Epithelial cell of proximal tubule (primary cell): ENCODE data around the gene CHIC2. TPM values are rescaled to one million over a fixed set of nuclear protein-coding genes. Genes with fewer than 3 reads are reported as not detected.
A peak's percentile ranks its signal among the peaks of the same experiment; 100 is the strongest.
"Not testable (repeated sequence)": the region's sequence is repeated elsewhere in the genome, so short reads cannot be mapped to it uniquely, and the experiment has no call there.

Experiments used
- DNase-seq: peaks from one replicate; pipeline ENCODE4 v3.0.0-alpha.2; 2011; ENCODE audit warnings: low read depth
- H3K4me3 ChIP-seq: 2 replicates; pipeline ENCODE4 v1.5.1; 2011; ENCODE audit warnings: low read depth, mild to moderate bottlenecking, low read length
- CTCF ChIP-seq: conservative IDR thresholded peaks from 2 replicates; pipeline ENCODE4 v1.5.1; 2012; ENCODE audit warnings: low read depth, mild to moderate bottlenecking, low read length
- total RNA-seq: library from RNA; depleted of rRNA; stranded (reverse); fragments of >200 nt; gene quantifications from 2 replicates; pipeline ENCODE4 v1.2.3, GENCODE V29; 2015

The CHIC2 gene
- total RNA-seq, 1 donor from 2014 or later = 23.5 TPM

GRCh38 chr4:54038056-54038455 is 26.3 kb downstream of the CHIC2 start:
- TF ChIP-seq CTCF = no peak
- no peak for DNase-seq
- no peak overlapping the region for H3K4me3 ChIP-seq

GRCh38 chr4:54036184-54036583 is 28.2 kb downstream of the CHIC2 start:
- DNase-seq = no peak
- H3K4me3 ChIP-seq = no peak overlapping the region
- no peak for TF ChIP-seq CTCF

- DNase-seq = no peak
- no peak for TF ChIP-seq CTCF
- peak overlapping the region; percentile 0 for H3K4me3 ChIP-seq
Observed at GRCh38 chr4:54032558-54033135, 31.8 kb downstream of the CHIC2 start.

GRCh38 chr4:54027311-54027710 is 37.1 kb downstream of the CHIC2 start:
- DNase-seq = no peak
- no peak overlapping the region for H3K4me3 ChIP-seq
- no peak for TF ChIP-seq CTCF

GRCh38 chr4:54025582-54025981 is 38.8 kb downstream of the CHIC2 start:
- TF ChIP-seq CTCF = no peak
- H3K4me3 ChIP-seq = no peak overlapping the region
- DNase-seq = no peak

GRCh38 chr4:54023019-54023418 is 41.4 kb downstream of the CHIC2 start:
- not testable (repeated sequence) for H3K4me3 ChIP-seq, DNase-seq

- DNase-seq = no peak
- no peak for TF ChIP-seq CTCF
- no peak overlapping the region for H3K4me3 ChIP-seq
Observed at GRCh38 chr4:54017974-54018373, 46.4 kb downstream of the CHIC2 start.
